Activated T-helper 1 cell treated with Interleukin-2 at 50 U/mL for 16 hours (primary cell): ENCODE measurements around the gene CLSTN2.

Experiments used
- DNase-seq: peaks from one replicate; pipeline ENCODE4 v3.0.0-alpha.2; 2020; ENCODE audit warnings: low read depth

The CLSTN2 gene

DNA sequence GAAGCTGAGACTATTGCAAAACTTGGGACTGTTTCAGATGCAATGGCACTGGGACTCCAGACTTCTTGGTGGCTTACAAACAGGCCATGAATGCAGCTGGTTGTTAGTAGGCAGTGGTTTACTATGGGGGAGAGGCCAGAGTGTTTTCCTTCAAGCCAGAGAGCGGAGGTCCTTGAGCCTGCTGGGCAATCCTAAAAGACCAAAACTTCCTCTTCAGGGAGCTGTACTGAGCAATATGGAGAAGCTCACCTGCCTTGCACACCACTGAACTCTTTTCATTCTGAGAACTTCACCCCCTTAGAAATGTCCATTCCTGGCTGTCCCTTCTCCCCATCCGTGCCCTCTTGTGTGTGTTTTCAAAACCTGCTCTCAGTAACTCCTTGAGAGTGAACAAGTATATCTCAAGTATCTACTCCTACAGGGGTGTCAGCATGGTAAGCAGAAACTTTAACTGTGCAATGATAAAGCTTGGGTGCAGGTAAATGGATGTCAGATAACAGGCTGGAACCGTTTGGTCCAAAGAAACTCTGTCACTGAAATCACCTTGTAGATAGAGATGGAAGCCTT is 213.9 kb downstream of the CLSTN2 start:
- no peak for DNase-seq

DNA sequence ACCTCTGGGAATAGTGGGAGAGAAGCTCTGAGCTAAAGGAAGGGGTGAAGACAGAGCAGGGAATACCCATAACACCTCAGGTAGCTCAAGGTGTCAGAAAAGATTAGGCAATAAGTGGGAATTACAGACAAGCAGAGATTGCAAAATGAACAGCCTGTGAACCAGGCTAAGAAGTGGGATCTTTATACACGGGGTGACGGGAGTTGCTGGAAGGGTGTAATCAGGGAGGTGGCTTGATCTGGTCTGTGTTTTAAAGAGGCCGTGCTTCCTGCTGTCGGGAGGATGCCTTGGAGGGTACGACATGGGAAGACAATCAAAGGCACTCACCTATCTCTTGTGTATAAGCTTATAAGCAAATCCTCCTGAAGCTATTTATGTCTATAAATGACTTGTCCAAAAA is 216.3 kb downstream of the CLSTN2 start:
- DNase-seq: no peak

DNA sequence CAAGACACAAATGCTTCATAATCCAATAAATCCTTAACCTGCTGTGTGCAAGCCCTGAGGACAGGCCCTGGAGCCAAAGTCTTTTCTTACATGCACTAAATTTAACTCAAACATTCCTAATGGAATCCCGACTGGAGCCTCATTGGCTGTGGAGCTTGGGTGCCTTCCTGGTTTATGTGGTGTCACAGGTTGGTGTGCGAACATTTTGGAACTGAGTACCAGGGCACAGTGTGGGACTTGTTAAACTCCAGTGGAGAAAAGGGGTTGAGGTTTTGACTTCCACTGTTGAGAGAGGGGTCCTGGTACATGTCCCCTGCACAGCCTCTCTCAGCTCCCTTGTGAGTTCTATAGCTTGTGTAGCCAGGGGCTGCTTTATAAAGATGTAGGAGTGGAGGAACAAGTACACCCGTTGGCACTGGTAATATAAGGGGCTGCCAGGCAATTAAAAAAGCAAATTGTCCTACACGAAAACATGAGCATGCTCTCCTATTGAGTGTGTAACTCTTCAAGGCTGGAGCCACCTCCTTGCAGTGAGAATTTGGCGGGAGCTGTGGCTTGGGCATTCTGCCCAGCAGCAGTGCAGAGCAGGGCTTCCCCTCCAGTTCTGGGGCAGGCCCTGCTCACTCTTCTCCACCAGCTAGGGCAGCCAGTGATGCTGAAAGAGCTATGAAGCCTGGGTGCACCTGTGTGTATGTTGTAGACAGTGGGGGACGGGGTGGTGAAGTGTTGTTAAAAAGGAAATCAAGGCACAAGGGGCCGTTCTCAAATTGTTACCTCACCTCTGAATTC is 218.1 kb downstream of the CLSTN2 start:
- no peak for DNase-seq

DNA sequence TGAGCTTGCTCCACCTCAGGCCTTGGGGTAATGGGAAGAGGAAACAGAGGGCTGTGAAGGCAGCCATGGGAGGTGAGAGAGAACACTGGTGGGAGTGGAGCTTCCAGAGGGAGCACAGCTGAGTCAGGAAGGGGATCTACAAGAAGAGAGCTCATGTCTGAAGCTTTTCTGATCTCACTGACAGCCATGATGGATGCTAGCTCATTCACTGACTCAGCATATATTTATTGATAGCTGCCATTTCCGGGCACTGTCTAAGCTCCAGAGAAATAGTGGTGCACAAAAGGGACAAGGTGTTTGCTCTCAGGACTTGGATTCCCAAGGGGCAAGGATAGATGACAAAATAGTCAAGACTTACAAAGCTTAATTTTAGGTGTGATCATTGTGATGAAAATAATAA is 218.8 kb downstream of the CLSTN2 start:
- no peak for DNase-seq

DNA sequence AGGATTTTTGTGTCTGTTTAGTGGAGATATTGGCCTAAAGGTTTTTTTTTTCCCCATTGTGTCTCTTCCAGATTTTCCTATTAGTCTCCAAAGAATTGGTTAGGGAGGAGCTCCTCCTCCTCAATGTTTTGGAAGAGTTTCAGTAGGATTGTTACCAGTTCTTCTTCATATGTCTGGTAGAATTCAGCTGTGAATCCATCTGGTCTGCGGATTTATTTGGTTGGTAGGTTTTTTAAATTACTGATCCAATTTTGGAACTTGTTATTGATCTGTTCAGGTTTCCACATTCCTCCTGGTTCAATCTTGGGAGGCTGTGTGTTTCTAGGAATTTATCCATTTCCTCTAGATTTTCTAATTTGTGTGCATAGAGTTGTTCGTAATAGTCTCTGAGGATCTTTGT is 222.2 kb downstream of the CLSTN2 start:
- DNase-seq: no peak

DNA sequence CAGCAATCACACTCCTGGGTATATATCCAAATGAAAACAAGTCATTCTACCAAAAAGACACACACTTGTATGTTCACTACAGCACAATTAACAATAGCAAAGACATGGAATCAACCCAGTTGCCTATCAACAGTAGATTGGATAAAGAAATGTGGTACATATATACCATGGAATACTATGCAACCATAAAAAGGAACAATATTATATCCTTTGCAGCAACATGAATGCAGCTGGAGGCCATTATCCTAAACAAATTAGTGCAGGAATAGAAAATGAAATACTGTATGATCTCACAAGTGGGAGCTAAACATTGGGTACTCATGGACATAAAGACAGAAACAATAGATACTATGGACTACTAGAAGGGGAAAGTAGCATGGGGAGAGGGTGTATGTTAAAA is 224.7 kb downstream of the CLSTN2 start:
- DNase-seq: no peak

DNA sequence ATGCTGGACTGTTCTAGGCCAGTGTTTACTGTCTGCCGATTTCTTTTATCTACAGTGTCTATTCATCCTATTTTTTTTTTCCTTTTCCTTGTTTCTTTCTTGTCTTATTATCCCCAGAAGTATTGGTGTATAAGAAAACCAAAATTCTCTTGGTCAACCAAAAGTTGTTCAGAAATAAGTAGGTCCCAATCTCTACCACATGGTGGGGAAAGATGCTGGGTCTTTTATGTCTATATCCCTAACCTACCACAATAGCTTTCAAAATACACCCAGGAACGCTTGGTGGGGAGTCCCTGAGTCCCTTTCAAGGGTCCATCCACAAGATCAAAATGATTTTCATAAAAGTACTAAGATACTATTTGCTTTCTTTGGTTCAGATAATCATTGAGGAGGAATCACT is 225.6 kb downstream of the CLSTN2 start:
- no peak for DNase-seq

DNA sequence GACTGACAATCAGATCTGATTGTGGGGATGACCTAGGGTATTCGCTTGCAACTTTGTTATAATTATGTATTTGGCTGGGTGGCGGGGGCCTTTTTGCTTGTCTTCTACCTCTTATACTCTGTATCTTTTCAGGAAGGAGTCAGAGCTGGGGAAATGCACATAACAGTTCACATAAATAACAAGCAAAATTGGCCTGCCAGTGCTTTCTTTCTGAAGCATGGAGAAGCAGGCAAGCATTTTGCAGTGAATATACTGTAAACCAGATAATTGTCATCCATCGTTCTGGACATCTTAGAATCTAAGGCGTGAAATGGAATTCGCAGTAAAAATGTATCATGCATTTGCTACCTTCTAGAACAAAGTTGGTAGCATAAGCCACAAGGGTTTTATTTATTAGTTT is 227.6 kb downstream of the CLSTN2 start:
- DNase-seq: no peak

DNA sequence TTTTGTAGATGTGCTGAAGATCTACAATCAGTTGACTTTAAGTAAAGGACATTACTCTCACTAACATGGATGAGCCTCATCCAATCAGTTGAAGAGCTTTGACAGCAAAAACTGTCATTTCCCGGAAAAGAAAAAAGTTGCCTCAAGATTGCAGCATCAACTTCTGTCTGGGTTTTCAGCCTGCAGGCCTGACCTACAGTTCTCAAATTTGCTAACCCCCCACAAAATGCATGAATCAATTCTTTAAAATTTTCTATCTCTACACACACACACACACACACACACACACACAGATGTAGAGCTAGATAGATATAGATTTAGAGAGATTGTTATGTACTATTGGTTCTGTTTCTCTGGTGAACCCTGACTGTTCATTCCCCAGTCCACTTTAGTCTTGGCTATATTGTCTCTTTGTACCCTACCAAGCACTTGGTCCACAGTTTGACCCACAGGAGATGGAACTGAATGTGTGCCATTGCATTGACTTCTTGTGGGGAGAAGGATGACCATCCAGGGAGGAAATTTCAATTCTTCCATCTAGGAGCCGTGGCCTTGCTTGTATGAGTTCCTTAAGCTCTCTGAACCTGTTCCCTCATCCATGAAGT is 228.3 kb downstream of the CLSTN2 start:
- no peak for DNase-seq

DNA sequence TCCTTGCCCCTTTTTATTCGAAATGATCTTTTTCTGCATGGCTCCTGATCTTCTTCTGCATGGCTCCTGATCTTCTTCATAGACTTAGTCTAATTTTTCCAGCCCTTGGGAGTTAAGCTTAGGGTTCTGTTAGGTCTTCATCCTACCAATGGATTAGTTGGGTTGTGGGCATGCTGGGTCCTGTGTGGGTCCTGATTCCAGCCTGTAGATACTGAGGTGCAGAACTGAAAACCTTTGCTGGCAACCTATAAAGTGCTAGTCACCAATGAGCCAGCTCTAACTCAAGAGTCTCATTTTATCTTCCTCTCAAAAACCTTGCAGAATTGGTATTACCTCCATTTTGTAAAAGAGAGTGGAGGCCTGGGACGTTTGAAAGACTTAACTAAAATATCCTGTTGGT is 229.2 kb downstream of the CLSTN2 start:
- DNase-seq: no peak

DNA sequence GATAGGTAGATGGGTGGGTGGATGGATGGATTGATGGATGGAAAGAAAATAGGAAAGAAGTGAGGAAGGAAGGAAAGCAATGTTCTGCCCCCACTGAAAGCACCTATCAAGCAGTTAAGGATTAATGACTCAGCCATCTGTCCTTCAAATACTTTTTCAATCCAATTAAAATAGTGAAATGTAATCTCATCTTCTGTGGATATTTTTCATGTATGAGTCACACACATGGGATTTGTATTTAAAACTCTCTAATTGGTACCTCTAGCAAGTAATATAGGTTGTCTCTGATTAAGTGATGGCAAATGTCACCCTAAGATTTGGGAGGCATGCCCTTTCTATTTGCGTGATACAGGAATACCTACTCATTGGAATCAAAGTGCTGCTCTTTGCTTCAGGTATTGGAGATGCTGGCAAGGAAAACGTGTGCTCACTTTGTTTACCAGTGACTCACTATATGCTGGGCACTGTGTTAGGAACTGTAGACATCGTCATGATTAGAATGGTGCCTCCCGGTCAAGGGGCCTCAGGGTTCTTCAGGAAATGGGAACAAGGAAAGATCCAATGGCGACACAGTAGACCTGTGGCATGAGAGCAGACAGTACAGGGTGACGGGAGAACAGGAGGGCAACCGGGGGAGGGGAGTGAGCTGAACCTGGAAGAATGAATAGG is 230.1 kb downstream of the CLSTN2 start:
- no peak for DNase-seq

DNA sequence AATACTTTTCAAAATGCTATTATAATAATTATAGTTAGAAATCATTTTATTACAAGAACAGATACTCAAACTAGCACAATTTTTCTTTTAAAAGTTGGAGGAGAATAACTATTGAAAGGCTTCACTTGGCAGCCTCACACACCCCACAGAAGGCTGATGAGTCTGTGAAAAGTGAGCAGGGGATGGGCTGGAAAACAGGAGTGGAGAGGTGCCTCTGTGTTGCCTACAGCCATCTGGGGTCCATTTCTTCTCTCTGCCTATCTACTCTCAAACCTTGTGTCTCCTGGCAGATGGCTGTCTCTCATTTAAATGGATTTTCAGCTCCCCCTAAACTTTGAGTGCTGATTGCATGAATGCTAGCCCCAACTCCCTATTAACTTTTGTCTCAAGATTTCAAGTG is 230.8 kb downstream of the CLSTN2 start:
- no peak for DNase-seq

DNA sequence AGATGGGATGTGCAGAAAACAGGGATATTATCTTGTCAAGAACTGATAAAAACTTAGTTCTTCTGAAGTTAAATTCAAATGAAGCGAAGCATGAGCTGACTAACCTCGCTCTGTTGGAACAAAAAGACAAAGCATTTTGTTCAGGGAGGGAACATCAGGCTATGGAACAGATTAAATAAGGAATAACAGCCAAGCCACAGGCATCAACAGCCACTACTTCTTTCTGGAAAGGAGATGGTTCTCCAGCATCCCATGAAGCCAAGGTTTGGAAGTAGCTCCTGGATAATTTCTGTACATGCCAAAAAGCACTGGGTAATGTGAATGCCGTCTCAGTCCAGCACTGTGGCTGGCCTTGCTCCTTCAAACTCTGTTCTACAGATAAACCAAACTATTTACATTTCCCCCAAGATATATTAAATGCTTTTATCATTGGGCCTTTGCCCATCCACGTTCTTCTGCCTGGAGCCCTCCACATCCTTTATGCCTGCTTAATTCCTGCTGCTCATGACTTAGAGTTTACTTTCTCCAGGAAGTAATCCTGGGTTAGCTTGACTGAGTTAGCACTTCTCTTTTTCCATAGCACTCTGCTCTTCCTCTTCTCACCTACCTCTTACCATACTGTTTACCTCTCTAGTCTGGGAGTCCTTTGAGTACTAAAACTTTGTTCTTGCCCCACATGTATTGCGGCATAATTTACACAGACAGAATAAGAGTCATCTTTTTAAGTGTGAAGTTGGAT is 232.0 kb downstream of the CLSTN2 start:
- no peak for DNase-seq

DNA sequence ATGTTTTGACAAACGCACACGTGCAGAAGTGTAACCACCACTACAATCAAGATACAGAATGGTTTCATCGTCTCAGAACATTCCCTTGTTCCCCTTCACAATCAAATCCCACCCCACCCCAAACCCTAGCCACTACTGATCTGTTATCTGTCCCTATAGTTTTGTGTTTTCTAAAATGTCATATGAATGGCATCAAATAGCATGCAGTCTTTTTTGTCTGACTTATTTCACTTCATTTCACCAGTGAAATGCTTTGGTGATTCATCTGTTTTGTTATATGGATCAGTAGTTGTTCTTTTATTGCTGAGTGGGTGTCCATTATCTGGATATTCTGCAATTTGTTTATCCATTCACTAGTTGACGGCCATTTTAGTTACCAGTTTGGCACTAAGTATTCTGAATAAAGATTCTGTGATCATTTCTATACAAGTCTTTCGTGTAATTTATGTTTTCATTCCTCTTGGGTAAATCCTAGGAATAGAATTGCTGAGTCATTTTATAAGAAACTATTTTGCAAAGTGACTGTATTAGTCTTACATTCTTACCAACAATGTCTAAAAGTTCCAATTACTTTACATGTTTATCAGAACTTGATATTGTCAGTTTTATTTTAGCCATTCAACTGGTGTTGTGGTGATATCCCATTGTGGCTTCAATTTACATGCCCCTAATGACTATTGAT is 232.8 kb downstream of the CLSTN2 start:
- no peak for DNase-seq

DNA sequence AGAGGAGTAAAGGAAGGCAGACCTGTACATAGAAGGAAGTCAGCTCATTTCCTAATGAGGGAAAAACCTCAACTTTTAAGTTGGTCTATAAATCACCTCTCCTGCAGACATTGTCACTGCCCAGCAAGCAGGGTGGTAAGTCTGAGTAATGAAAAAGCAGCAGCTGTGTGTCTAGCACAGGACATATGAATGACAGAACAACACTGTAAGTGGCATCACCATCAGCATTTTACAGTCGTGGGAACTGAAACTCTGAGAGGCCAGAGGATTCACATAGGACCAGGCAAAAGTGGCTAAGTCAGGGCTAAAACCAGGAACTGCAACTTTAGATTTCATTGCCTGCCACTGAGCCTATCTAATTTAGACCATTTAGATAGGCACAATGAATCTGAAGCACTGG is 235.6 kb downstream of the CLSTN2 start:
- no peak for DNase-seq

DNA sequence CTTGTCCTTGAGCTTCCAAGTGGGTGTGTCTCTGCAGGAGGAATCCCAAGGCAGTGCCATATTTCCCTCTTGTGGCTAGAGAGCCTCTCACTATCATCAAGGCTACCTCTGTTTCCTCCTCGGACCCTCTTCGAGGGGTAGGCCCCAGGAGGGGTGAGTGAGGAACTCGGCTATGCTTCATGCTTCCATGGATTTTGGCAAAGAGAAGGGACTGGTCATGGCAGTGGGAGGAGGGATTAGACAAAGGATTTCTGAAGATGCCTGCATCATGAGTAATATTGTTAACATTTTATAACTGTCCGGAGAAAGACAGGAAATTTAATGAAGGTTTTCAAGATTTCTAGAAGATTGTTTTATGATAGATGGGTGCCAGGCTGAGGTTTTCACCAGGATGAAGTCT is 241.5 kb downstream of the CLSTN2 start:
- no peak for DNase-seq

DNA sequence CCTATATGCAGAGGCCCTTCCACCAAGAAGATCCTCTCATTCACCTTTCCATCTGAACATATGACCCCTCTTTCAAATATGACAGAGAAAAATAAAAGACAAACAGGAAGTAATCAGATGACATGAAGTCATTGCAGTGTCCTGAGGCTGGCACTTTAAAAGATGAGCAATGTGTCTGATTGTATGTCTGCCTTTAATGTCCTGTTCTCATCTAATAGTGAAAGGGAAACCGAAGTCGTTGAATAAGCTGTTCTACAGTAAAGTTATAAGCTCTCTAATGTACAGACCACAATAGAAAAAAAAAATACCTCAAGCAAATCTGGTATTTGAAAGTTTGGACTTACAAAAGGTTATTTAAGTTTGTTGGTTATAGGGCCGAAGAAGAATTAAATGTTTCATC is 243.0 kb downstream of the CLSTN2 start:
- DNase-seq: no peak

DNA sequence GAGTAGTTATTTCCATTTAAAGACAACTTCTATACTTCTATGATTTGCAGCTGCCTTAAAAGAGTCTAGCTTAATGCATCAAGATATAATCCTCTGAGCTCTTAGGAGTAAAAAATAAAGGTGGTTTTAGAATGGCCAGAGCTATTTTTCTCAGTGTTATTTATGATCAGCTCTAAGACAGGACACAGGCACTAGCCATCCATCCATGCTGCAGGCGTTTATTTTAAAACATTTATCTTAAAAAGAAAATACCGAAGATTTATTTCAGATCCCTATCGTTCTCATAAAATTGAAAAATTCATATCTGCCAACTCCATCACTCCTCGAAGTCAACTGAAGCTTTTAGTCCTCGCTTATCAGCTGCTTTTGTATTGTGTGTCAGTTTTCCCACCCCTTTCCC is 243.5 kb downstream of the CLSTN2 start:
- DNase-seq: no peak

DNA sequence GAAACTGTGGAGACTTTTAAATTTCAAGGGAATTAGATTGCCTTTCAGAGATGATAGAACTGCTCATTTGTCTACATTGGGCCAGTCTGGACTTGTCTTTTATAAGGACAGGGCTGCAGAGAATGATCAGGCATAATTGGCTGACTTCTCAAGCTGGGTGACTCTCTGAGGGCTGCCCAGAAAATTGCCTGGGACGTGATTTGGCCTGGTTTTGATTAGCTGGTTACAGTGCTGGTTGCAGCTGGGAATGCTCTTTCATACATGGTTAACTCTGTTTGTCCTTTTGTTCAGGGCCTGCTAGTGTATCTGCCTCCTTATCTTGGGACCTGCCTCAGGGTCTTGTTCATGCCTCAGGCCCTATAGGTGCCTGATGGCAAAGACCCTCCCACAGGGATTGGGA is 245.6 kb downstream of the CLSTN2 start:
- no peak for DNase-seq

DNA sequence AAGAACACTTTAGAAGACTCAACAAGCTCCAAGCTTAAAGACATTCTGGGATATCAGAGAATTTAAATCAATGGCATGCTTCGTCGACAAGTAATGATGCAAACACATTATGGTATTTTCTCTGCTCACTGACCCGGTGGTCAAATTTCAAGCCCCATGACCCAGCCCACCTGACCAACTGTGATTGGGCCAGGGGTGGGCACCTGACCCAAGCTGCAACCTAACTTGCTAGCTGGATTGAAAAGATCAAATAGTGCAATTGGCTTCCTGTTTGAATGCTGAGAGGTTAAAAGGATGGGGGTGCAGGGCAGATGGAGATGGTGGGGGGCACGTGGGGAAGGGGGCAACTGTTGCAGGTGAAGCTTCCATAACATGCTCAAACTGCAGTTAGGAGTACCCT is 250.4 kb downstream of the CLSTN2 start:
- no peak for DNase-seq

DNA sequence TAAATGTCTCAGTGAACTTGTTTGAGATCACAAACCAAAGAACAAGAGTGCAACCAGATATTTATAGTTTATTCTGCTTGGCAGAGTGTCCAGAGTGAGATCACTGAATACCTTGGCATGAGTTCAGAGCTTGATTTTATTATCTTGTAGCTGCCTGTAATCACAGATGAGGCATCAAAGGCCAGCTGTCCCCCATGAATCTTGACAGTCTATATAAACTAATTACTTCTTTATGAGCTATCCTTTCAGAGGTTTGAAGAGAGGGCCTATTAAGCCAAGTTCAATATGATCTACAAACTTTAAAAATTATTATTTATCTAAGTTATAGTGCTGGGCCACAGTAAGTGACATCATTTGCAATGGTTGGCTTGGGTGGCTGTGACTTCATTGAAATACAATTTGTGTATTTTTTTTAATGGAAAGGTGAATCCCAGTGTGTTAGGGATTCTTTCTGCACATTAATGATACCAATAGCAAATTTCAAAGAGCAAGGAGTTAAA is 251.5 kb downstream of the CLSTN2 start:
- DNase-seq: no peak

DNA sequence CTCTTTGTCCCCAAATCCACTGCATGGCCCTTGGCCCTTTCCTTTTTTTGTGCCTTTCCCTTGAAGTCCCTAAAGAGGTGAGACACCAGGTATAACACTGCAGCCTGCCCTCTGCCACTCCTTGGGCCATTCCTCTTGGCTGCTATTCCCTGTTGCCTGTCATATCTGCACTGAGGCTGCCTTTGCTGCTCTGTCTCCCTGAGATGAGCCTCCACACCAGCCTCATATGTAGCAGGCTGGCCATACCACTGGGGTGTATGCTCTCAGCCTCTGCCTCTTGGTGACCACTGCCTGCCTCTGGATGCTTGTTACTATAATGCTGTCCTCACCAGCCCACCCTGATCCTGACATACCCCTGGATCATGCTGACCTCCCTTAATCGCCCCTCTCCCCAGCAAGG is 252.0 kb downstream of the CLSTN2 start:
- no peak for DNase-seq
